ENCODE data around the gene NPC1. TPM values are rescaled to one million over a fixed set of nuclear protein-coding genes. Genes with fewer than 3 reads are reported as not detected.

The NPC1 gene
- total and polyA plus RNA-seq, 8 donors = 7.6 to 219 (median 59.3) TPM

- Histone ChIP-seq H3K27ac (peak overlapping the region; percentile 56 to 70 (median 63)), H3K27me3 (no peaks in the 10 kb centered on the region), H3K9me3 (no peaks in the 10 kb centered on the region), H3K4me3 (no peak overlapping the region), H3K4me1 (peaks cover 25 to 51% (median 35%) of the 10 kb centered on the region in 4 donors), H3K36me3 (peaks cover 14 to 66% (median 57%) of the 10 kb centered on the region in 4 donors)
- TF ChIP-seq EP300 (IDR thresholded peaks at IDR 0.05) = no peak
- TF ChIP-seq CTCF (IDR thresholded peaks at IDR 0.05) = no peak
- 32 to 53% (median 37%) methylated on average over 6 of the region's 6 CpGs for WGBS, 5 donors
- intact Hi-C loops (cut with DNase I; ENCODE audit: low total_unique reads) = no loop called here
- DNase-seq = no peak
These were observed 12.5 kb downstream of the NPC1 start for GRCh38 chr18:23573626-23574431.

- intact Hi-C loops (cut with DNase I; ENCODE audit: low total_unique reads) = no loop called here
- DNase-seq = no peak
- Histone ChIP-seq H3K36me3 (peaks cover 21 to 74% (median 65%) of the 10 kb centered on the region in 4 donors), H3K27ac (peak overlapping the region in 1 of 5 donors; percentile 63), H3K9me3 (no peaks in the 10 kb centered on the region), H3K4me3 (no peak overlapping the region), H3K4me1 (peaks cover 23 to 43% (median 30%) of the 10 kb centered on the region in 4 donors), H3K27me3 (no peaks in the 10 kb centered on the region)
- TF ChIP-seq CTCF (IDR thresholded peaks at IDR 0.05) (no peak), EP300 (IDR thresholded peaks at IDR 0.05) (no peak), POLR2A (IDR thresholded peaks at IDR 0.05) (no peak), POLR2AphosphoS5 (IDR thresholded peaks at IDR 0.05) (no peak)
- WGBS, 5 donors = 81 to 94% (median 84%) methylated on average over 4 of the region's 4 CpGs
These were observed 13.3 kb downstream of the NPC1 start for GRCh38 chr18:23573020-23573419.

GRCh38 chr18:23572570-23572969 lies 13.7 kb downstream of the NPC1 start:
- TF ChIP-seq POLR2AphosphoS5 (IDR thresholded peaks at IDR 0.05) (no peak), CTCF (IDR thresholded peaks at IDR 0.05) (no peak), EP300 (IDR thresholded peaks at IDR 0.05) (no peak), POLR2A (IDR thresholded peaks at IDR 0.05) (no peak)
- no peak for DNase-seq
- no peak overlapping the region for H3K4me3 ChIP-seq
- intact Hi-C loops (cut with DNase I; ENCODE audit: low total_unique reads) = no loop called here
- H3K27ac ChIP-seq = no peak overlapping the region
- 58 to 78% (median 69%) methylated on average over 5 of the region's 5 CpGs for WGBS, 5 donors
- no peaks in the 10 kb centered on the region for H3K27me3 ChIP-seq
- no peaks in the 10 kb centered on the region for H3K9me3 ChIP-seq
- peaks cover 23 to 41% (median 30%) of the 10 kb centered on the region in 4 donors for H3K4me1 ChIP-seq
- H3K36me3 ChIP-seq = peaks cover 21 to 79% (median 69%) of the 10 kb centered on the region in 4 donors

GRCh38 chr18:23572012-23572411 lies 14.3 kb downstream of the NPC1 start:
- intact Hi-C loops (cut with DNase I; ENCODE audit: low total_unique reads) = no loop called here
- peaks cover 21 to 84% (median 75%) of the 10 kb centered on the region in 4 donors for H3K36me3 ChIP-seq

More at GRCh38 chr18:23572012-23572411, 14.3 kb downstream of the NPC1 start:
- H3K4me3 ChIP-seq = no peak overlapping the region
- WGBS, 5 donors = 58 to 76% (median 66%) methylated on average over 2 of the region's 2 CpGs
- DNase-seq = no peak
- TF ChIP-seq POLR2A (IDR thresholded peaks at IDR 0.05) (no peak), CTCF (IDR thresholded peaks at IDR 0.05) (no peak), EP300 (IDR thresholded peaks at IDR 0.05) (no peak), POLR2AphosphoS5 (IDR thresholded peaks at IDR 0.05) (no peak)
- H3K27ac ChIP-seq = no peak overlapping the region
- no peaks in the 10 kb centered on the region for H3K9me3 ChIP-seq
- no peaks in the 10 kb centered on the region for H3K27me3 ChIP-seq
- H3K4me1 ChIP-seq = peaks cover 23 to 41% (median 30%) of the 10 kb centered on the region in 4 donors

All from stomach (tissue), 9 donors.